Fibroblast of mammary gland (primary cell): Measurements from ENCODE around the gene ZNF554.
A peak's percentile ranks its signal among the peaks of the same experiment; 100 is the strongest.

Experiments used
- DNase-seq: peaks from one replicate; pipeline ENCODE4 v3.0.0-alpha.2; 2010; ENCODE audit warnings: low read depth
- H3K4me3 ChIP-seq: 2 replicates; pipeline ENCODE4 v1.5.1; 2011; ENCODE audit warnings: low read depth, mild to moderate bottlenecking, low read length, moderate library complexity; ENCODE audit not compliant: control insufficient read depth
- TF ChIP-seq, protein P1 (sequence below): conservative IDR thresholded peaks from 2 replicates; pipeline ENCODE4 v1.5.1; 2011; ENCODE audit warnings: low read depth, low read length, inconsistent platforms; ENCODE audit not compliant: control insufficient read depth, insufficient read depth

ZNF554 gene

DNA sequence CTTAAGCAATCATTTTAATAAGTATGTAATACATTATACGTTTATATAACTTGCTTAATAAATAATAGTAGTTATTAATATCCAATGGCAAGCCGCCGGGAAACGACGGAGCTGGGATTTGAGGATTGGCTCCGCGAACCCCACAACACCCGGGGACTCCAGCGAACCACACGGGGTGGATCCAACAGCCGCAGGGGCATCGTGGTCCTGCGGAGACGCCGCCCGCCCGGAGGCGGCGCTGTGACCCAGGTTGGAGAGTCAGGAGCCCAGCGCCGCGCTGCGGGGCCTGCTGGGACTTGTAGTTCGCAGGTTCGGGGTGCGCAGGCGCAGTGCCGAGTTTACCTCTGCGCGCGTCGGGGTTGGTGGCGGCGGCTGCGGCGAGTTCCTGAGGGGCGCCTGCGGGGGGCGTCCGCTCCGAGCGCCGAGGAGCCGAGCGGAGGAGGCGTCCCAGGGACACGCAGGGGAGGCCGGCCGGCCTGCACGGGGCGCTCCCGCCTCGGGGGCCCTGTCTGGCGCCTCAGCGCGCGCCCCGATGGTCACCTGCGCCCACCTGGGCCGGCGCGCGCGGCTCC, at the start of gene ZNF554:
Gene ZNF554, plus strand, starts transcription at position 329 of the 572 bp plus-strand sequence. Its CDS starts 204 bp downstream, at position 533.
- DNase-seq = peak; percentile 93
- TF ChIP-seq, protein P1, sequence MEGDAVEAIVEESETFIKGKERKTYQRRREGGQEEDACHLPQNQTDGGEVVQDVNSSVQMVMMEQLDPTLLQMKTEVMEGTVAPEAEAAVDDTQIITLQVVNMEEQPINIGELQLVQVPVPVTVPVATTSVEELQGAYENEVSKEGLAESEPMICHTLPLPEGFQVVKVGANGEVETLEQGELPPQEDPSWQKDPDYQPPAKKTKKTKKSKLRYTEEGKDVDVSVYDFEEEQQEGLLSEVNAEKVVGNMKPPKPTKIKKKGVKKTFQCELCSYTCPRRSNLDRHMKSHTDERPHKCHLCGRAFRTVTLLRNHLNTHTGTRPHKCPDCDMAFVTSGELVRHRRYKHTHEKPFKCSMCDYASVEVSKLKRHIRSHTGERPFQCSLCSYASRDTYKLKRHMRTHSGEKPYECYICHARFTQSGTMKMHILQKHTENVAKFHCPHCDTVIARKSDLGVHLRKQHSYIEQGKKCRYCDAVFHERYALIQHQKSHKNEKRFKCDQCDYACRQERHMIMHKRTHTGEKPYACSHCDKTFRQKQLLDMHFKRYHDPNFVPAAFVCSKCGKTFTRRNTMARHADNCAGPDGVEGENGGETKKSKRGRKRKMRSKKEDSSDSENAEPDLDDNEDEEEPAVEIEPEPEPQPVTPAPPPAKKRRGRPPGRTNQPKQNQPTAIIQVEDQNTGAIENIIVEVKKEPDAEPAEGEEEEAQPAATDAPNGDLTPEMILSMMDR = peak; percentile 77
- peak within 1 kb of the TSS; percentile 58 for H3K4me3 ChIP-seq

DNA sequence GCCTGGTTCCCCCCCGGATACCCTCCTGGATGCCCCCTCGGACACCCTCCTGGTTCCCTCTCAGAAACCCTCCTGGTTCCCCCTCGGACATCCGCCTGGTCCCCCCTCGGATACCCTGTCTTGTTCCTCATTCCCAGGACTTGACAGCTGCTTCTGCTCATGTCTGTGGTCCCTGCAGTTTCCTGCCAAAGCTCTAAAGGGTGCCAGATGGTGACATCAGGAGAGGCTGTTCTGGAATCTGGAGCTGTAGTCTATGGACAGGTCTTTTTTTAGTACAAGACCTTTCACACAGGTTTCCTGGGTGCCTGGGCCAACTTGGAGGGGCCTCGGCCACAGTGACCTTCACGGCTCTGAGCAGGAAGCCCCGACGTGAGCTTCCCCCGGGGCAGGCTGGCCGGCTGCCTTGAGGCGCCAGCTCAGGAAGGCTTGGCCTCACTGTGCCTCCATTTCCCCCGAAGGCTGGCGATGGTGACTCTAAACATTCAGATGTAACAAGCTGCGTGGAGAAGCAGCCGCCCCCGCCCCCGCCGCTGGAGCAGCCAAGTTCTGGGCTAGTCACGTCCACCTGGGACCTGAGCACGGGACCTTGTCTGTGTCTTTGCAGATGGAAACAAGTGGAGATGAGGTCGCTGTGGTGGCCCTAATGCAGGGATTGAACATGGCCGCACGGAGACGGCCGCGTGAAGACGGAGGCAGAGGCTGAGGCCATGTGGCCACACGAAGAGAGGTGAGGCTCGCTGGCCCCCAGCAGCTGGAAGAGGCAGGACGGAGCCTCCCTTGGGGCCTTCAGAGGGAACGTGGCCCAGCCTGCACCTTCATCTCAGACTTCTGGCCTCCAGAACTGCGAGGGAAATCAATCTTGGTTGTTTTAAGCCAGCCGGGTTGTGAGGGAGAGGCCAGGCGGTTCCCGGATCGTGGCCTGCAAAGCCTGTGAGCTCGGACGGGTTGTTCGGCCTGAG, 49.3 kb upstream of the ZNF554 start:
- peak; percentile 62 for DNase-seq
- no peak overlapping the region for H3K4me3 ChIP-seq
- TF ChIP-seq, protein P1 = no peak

DNA sequence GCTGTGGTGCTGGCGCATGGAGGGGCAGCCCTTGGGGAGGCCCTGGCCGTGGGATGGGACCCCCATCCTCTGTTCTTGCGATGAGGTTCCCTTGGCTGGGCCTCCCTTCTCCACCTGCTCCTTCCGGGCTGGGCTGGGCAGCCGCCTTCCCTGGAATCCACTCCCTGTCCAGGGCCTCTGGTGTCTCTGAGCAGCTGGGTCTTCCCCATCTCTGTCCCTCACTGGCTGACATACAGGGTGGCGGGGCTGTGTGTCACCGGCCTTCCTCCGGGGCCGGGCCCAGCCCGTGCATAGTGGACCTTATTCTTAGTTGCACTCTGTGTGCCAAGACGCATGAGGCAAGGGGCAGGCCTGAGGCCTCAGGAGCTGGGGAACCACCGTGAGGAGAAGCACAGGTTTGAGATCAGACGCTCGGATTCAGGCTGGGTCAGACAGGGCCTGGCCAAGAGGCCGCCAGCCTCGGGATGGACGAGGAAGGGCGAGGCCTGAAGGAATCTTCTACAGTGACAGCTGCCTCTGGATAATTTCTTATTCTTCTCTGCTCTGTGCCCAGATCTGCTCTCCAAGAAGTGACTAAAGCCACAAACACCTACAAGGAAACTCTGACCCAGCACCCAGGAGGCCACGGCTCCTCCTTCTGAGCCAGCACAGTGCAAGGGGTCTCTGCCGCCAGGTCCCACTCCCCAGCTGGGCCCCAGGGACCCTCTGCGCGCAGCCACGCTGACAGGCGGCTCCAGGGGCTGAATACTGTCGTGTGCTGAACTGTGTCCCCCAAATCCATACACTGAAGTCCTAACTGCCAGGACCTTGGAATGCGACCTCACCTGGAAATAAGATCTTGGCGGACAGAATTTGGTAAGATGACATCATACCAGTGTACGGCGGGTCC, 47.6 kb upstream of the ZNF554 start:
- H3K4me3 ChIP-seq = no peak overlapping the region
- TF ChIP-seq, protein P1 = no peak
- no peak for DNase-seq

DNA sequence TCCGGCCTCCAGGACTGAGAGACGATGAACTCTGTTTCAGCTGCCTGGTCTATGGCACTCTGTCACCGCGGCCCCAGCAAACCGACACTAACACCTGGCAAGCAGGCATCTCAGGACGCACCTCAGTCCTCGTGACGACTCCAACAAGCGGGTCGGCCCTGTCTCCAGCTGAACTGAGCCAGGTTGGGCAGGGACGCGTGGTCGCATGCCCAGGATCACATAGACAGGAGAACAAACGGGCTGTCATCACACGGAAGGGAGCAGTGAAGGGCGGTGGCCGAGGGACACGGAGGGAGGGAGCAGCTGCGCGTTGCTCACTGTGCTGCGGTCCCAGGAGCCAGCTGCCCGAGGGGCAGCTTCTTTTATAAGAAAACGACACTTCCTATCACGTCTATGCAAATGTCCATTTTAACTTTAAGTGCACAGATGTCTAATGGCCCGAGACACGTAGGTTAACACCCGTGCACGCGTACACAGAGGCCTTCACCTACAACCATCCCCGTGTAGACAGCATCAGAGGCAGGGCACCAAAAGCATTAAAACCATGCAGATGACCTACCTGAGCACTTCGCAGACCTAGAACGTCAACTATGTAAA, 45.5 kb upstream of the ZNF554 start:
- no peak overlapping the region for H3K4me3 ChIP-seq
- TF ChIP-seq, protein P1 = no peak
- no peak for DNase-seq

DNA sequence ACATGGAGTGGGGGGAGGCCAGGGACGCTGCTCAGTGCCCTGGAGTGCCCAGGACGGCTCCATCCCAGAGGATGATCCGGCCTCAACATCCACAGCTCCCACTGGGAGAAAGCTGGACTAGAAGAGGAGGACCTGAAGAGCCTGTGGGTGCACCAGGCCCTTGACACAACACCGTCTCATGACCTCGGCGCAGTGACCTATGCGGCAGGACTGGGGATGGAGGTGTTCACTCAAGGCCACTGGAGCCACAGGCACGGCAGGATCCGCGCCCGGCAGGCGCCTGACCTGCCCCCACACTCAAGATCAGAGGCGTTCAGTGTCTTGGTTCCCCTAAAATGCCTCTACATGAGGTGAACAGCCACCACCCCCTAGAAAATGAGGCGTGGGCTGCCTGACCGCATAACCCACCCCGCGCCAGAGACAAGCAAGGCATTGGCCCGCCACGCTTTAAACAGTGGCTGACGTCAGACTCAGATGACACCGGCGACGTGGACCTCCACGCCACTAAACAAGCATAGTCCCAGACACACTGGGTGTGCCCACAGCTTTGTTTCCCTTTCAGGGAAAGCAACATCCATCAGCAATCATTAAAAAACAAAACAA, 44.6 kb upstream of the ZNF554 start:
- TF ChIP-seq, protein P1 = no peak
- DNase-seq = no peak
- no peak overlapping the region for H3K4me3 ChIP-seq
